PC-3 (cell line): ENCODE measurements around the gene SERPINE1. TPM values are rescaled to one million over a fixed set of nuclear protein-coding genes. Genes with fewer than 3 reads are reported as not detected.

Experiments
- ATAC-seq: fragments of 200-7000 bp; cut with Tn5 transposase; 2 replicates; pipeline ENCODE4 v1.9.1; 2020; ENCODE audit warnings: mild to moderate bottlenecking, moderate library complexity
- BruUV-seq: library from RNA; stranded (reverse); fragments of 400-500 nt; replicated peaks from 2 replicates; lab custom pipeline; 2021; lab: Mats Ljungman, UMichigan
- CTCF ChIA-PET: fragments of 300-600 bp; sonication (Branson Sonifier 250); formaldehyde crosslinking; loops from one replicate; lab custom pipeline; 2022; ENCODE audit warnings: antibody characterized with exemption; lab: Charles Lee
- POLR2A ChIA-PET: fragments of 300-600 bp; sonication (Branson Sonifier 250); formaldehyde crosslinking; loops from one replicate; lab custom pipeline; 2022; ENCODE audit warnings: antibody characterized with exemption; ENCODE audit not compliant: unreplicated experiment; lab: Charles Lee
- DNase-seq: peaks from one replicate; pipeline ENCODE4 v3.0.0-alpha.2; 2015
- H2AFZ ChIP-seq: fragments of 300-600 bp; sonication (generic); 2 replicates; pipeline ENCODE4 v1.6.0; 2016; ENCODE audit warnings: antibody characterized with exemption, low read length
- H3F3A ChIP-seq: fragments of 300-600 bp; sonication (generic); one replicate; pipeline ENCODE4 v1.6.0; 2017; ENCODE audit warnings: antibody characterized with exemption, low read length, control low read depth, mild to moderate bottlenecking; ENCODE audit not compliant: unreplicated experiment
- H3K27ac ChIP-seq: fragments of 300-600 bp; sonication (generic); 2 replicates; pipeline ENCODE4 v1.5.1; 2016; ENCODE audit warnings: mild to moderate bottlenecking, low read length
- H3K27me3 ChIP-seq: fragments of 300-600 bp; sonication (generic); 2 replicates; pipeline ENCODE4 v1.6.1; 2016; ENCODE audit warnings: low read length, mixed read lengths
- H3K36me3 ChIP-seq: fragments of 300-600 bp; sonication (generic); 2 replicates; pipeline ENCODE4 v1.6.1; 2016; ENCODE audit warnings: low read depth, mixed run types, low read length, mixed read lengths
- H3K4me1 ChIP-seq: fragments of 300-600 bp; sonication (generic); 2 replicates; pipeline ENCODE4 v1.5.1; 2016; ENCODE audit warnings: low read length; ENCODE audit not compliant: insufficient read depth
- H3K4me2 ChIP-seq: fragments of 300-600 bp; sonication (generic); 2 replicates; pipeline ENCODE4 v1.6.0; 2016; ENCODE audit warnings: low read length
- H3K4me3 ChIP-seq: fragments of 300-600 bp; sonication (generic); 2 replicates; pipeline ENCODE4 v1.5.1; 2016; ENCODE audit warnings: mild to moderate bottlenecking, low read length, mixed read lengths
- H3K79me2 ChIP-seq: fragments of 300-600 bp; sonication (generic); 2 replicates; pipeline ENCODE4 v1.6.1; 2017; ENCODE audit warnings: low read length, mixed read lengths
- H3K9ac ChIP-seq: fragments of 300-600 bp; sonication (generic); 2 replicates; pipeline ENCODE4 v1.6.0; 2016; ENCODE audit warnings: mild to moderate bottlenecking, low read length
- H3K9me2 ChIP-seq: fragments of 300-600 bp; sonication (generic); replicated peaks from 2 replicates; pipeline ENCODE4 v1.6.1; 2016; ENCODE audit warnings: mixed run types, low read length, mixed read lengths
- H3K9me3 ChIP-seq: fragments of 300-600 bp; sonication (generic); 2 replicates; pipeline ENCODE4 v1.6.1; 2016; ENCODE audit warnings: low read length, mixed read lengths
- H4K20me1 ChIP-seq: fragments of 300-600 bp; sonication (generic); 2 replicates; pipeline ENCODE4 v1.6.1; 2016; ENCODE audit warnings: low read length, mixed read lengths
- CTCF ChIP-seq: fragments of 300-600 bp; sonication (generic); conservative IDR thresholded peaks from 2 replicates; pipeline ENCODE4 v1.5.1; 2017; ENCODE audit warnings: antibody characterized with exemption, low read depth, mild to moderate bottlenecking, low read length
- EZH2 ChIP-seq: fragments of 300-600 bp; sonication (generic); IDR thresholded peaks from one replicate; pipeline ENCODE4 v1.6.1; 2017; ENCODE audit warnings: antibody characterized with exemption, mild to moderate bottlenecking, low read length; ENCODE audit not compliant: unreplicated experiment
- EZH2phosphoT487 ChIP-seq: fragments of 300-600 bp; sonication (generic); IDR thresholded peaks from 2 replicates; pipeline ENCODE4 v1.6.1; 2018; ENCODE audit warnings: mild to moderate bottlenecking, antibody characterized with exemption, low read length, borderline replicate concordance
- intact Hi-C: fragments of 100-400 bp; cut with micrococcal nuclease; formaldehyde crosslinking; loops from 2 replicates; pipeline ENCODE4 v1.9.0; 2023
- total RNA-seq: library from RNA; depleted of rRNA; stranded (reverse); fragments of >200 nt; gene quantifications from 2 replicates; pipeline ENCODE4 v1.2.3, GENCODE V29; 2014

SERPINE1 gene
- total RNA-seq, 1 experiment from 2014 or later, result 46.1 TPM

- Histone ChIP-seq H3K27me3 (no peaks in the 10 kb centered on the region), H3K4me2 (peak overlapping the region; percentile 55), H3K36me3 (0 out of 2 replicates have a peak, but pooled peaks cover 2% of the 10 kb centered on the region), H3K79me2 (peaks cover 13% of the 10 kb centered on the region), H2AFZ (no peak overlapping the region), H3K9ac (no peak overlapping the region), H3K4me3 (no peak overlapping the region), H3F3A (no peaks in the 10 kb centered on the region), H3K9me2 (no peaks in the 10 kb centered on the region), H3K27ac (peak overlapping the region; percentile 42), H4K20me1 (no peaks in the 10 kb centered on the region), H3K4me1 (peaks cover 13% of the 10 kb centered on the region), H3K9me3 (no peaks in the 10 kb centered on the region)
- TF ChIP-seq EZH2 (no peak), CTCF (no peak), EZH2phosphoT487 (no peak)
- POLR2A ChIA-PET, result interaction anchor here (0.6 kb wide), 1 partner anchor 35 kb away, joined by 16 read pairs; no protein-coding TSS in a partner anchor
- CTCF ChIA-PET, result interaction anchor here (0.9 kb wide), 1 partner anchor 9 kb away, joined by 11 read pairs; no protein-coding TSS in a partner anchor
- ATAC-seq (peak; percentile 79), DNase-seq (peak; percentile 70)
- intact Hi-C loops, result no loop called here
- BruUV-seq, result no TSS peak
Measured at GRCh38 chr7:101093906-101094305, 33.0 kb upstream of the SERPINE1 start.

GRCh38 chr7:101094376-101094775, 32.5 kb upstream of the SERPINE1 start:
- intact Hi-C loops, result no loop called here
- no peaks in the 10 kb centered on the region for H3K27me3 ChIP-seq
- peaks cover 9% of the 10 kb centered on the region for H3K79me2 ChIP-seq
- no peaks in the 10 kb centered on the region for H3K9me2 ChIP-seq
- no peaks in the 10 kb centered on the region for H3F3A ChIP-seq
- no peak overlapping the region for H3K9ac ChIP-seq
- peak overlapping the region; percentile 55 for H3K4me2 ChIP-seq
- peaks cover 16% of the 10 kb centered on the region for H3K4me1 ChIP-seq
- ATAC-seq (peak; percentile 11), DNase-seq (no peak)
- ChIA-PET POLR2A (interaction anchor here (0.6 kb wide), 2 partner anchors 9 to 35 kb away, joined by 4 to 16 read pairs; partner anchors contain the start of gene TRIM56), CTCF (interaction anchor here (0.6 to 1.0 kb wide), 4 partner anchors 10 to 620 kb away, joined by 3 to 11 read pairs (median 6); no protein-coding TSS in a partner anchor)
- 0 out of 2 replicates have a peak, but pooled peaks cover 2% of the 10 kb centered on the region for H3K36me3 ChIP-seq
- no peak overlapping the region for H2AFZ ChIP-seq
- no TSS peak for BruUV-seq
- peak overlapping the region; percentile 42 for H3K27ac ChIP-seq
- H4K20me1 ChIP-seq, result no peaks in the 10 kb centered on the region
- TF ChIP-seq EZH2, result no peak
- TF ChIP-seq CTCF, result no peak
- TF ChIP-seq EZH2phosphoT487, result no peak
- no peaks in the 10 kb centered on the region for H3K9me3 ChIP-seq
- H3K4me3 ChIP-seq, result no peak overlapping the region
